DOHH2 (cell line): ENCODE data around the gene NET1.

Experiments used
- H3F3A ChIP-seq: fragments of 200-600 bp; sonication (generic), shearing (Covaris generic); 2 replicates; pipeline ENCODE4 v1.6.0; 2016; ENCODE audit warnings: antibody characterized with exemption, mild to moderate bottlenecking; ENCODE audit not compliant: control insufficient read depth, insufficient read depth
- H3K27ac ChIP-seq: fragments of 200-600 bp; sonication (generic); 2 replicates; pipeline ENCODE4 v1.5.1; 2014; ENCODE audit warnings: low read depth, mild to moderate bottlenecking, low read length, moderate library complexity
- H3K27me3 ChIP-seq: fragments of 200-600 bp; sonication (generic); 2 replicates; pipeline ENCODE4 v1.6.1; 2014; ENCODE audit warnings: mild to moderate bottlenecking, low read length, mixed read lengths; ENCODE audit not compliant: control insufficient read depth
- H3K36me3 ChIP-seq: fragments of 200-600 bp; sonication (generic); 2 replicates; pipeline ENCODE4 v1.6.1; 2014; ENCODE audit warnings: mild to moderate bottlenecking, low read length, moderate library complexity, mixed read lengths; ENCODE audit not compliant: control insufficient read depth
- H3K4me1 ChIP-seq: fragments of 200-600 bp; sonication (generic); 2 replicates; pipeline ENCODE4 v1.6.1; 2014; ENCODE audit warnings: mild to moderate bottlenecking, low read length, mixed read lengths; ENCODE audit not compliant: control insufficient read depth
- H3K4me2 ChIP-seq: fragments of 200-600 bp; sonication (generic); 2 replicates; pipeline ENCODE4 v1.6.0; 2014; ENCODE audit warnings: mild to moderate bottlenecking, low read length, moderate library complexity
- H3K4me3 ChIP-seq: fragments of 200-600 bp; sonication (generic); 2 replicates; pipeline ENCODE4 v1.5.1; 2014; ENCODE audit warnings: mild to moderate bottlenecking, low read length, mixed read lengths
- H3K79me2 ChIP-seq: fragments of 200-600 bp; sonication (generic); 2 replicates; pipeline ENCODE4 v1.6.1; 2014; ENCODE audit warnings: mild to moderate bottlenecking, low read length, mixed read lengths; ENCODE audit not compliant: control insufficient read depth
- H3K9me2 ChIP-seq: fragments of 200-600 bp; sonication (generic); replicated peaks from 2 replicates; pipeline ENCODE4 v1.6.1; 2014; ENCODE audit warnings: mild to moderate bottlenecking, low read length, mixed read lengths; ENCODE audit not compliant: control insufficient read depth
- H3K9me3 ChIP-seq: fragments of 200-600 bp; sonication (generic); 2 replicates; pipeline ENCODE4 v1.6.1; 2014; ENCODE audit warnings: antibody characterized with exemption, low read length, mixed read lengths; ENCODE audit not compliant: control insufficient read depth, insufficient read depth
- H4K20me1 ChIP-seq: fragments of 200-600 bp; sonication (generic); 2 replicates; pipeline ENCODE4 v1.6.0; 2014; ENCODE audit warnings: low read depth, mild to moderate bottlenecking, antibody characterized with exemption, low read length, moderate library complexity; ENCODE audit not compliant: control insufficient read depth, insufficient read depth
- CTCF ChIP-seq: fragments of 200-600 bp; sonication (generic); IDR thresholded peaks from one replicate; pipeline ENCODE4 v1.5.1; 2014; ENCODE audit warnings: antibody characterized with exemption, mild to moderate bottlenecking, low read depth, low read length; ENCODE audit not compliant: poor library complexity, severe bottlenecking
- EZH2phosphoT487 ChIP-seq: fragments of 200-600 bp; sonication (generic); IDR thresholded peaks from 2 replicates; pipeline ENCODE4 v1.6.1; 2017; ENCODE audit warnings: borderline replicate concordance, mild to moderate bottlenecking, antibody characterized with exemption, low read length, moderate library complexity, mixed read lengths

Gene NET1

GRCh38 chr10:5449227-5449626, 36.9 kb downstream of the NET1 start:
- no peaks in the 10 kb centered on the region for H3K9me3 ChIP-seq
- no peak overlapping the region for H3K4me2 ChIP-seq
- no peaks in the 10 kb centered on the region for H3K27me3 ChIP-seq
- H3F3A ChIP-seq: no peaks in the 10 kb centered on the region; the same call in 1 of the 2 replicates
- peaks cover 39% of the 10 kb centered on the region for H3K36me3 ChIP-seq
- TF ChIP-seq CTCF (no peak), EZH2phosphoT487 (no peak)
- H3K4me3 ChIP-seq: no peak overlapping the region
- H3K4me1 ChIP-seq: peaks cover 22% of the 10 kb centered on the region
- H3K79me2 ChIP-seq: peaks cover 45% of the 10 kb centered on the region
- 0 out of 2 replicates have a peak, but pooled peaks cover 3% of the 10 kb centered on the region for H4K20me1 ChIP-seq
- no peak overlapping the region for H3K27ac ChIP-seq
- H3K9me2 ChIP-seq: no peaks in the 10 kb centered on the region

- Histone ChIP-seq H3K4me1 (peaks cover 22% of the 10 kb centered on the region), H3K79me2 (peaks cover 45% of the 10 kb centered on the region), H3K27me3 (no peaks in the 10 kb centered on the region), H3K27ac (no peak overlapping the region), H4K20me1 (0 out of 2 replicates have a peak, but pooled peaks cover 3% of the 10 kb centered on the region), H3K9me3 (no peaks in the 10 kb centered on the region), H3K36me3 (peaks cover 41% of the 10 kb centered on the region), H3K4me3 (no peak overlapping the region), H3K9me2 (no peaks in the 10 kb centered on the region), H3K4me2 (no peak overlapping the region), H3F3A (no peaks in the 10 kb centered on the region; the same call in 1 of the 2 replicates)
- TF ChIP-seq EZH2phosphoT487: no peak
- no peak for TF ChIP-seq CTCF
Observed at GRCh38 chr10:5449823-5450222, 37.5 kb downstream of the NET1 start.

GRCh38 chr10:5450605-5451384, 38.4 kb downstream of the NET1 start:
- H3K4me1 ChIP-seq: peaks cover 22% of the 10 kb centered on the region
- H3K27me3 ChIP-seq: no peaks in the 10 kb centered on the region
- no peaks in the 10 kb centered on the region for H3K9me3 ChIP-seq
- H4K20me1 ChIP-seq: 0 out of 2 replicates have a peak, but pooled peaks cover 3% of the 10 kb centered on the region
- H3K9me2 ChIP-seq: no peaks in the 10 kb centered on the region
- H3K4me2 ChIP-seq: no peak overlapping the region
- peaks cover 51% of the 10 kb centered on the region for H3K36me3 ChIP-seq
- no peaks in the 10 kb centered on the region; the same call in 1 of the 2 replicates for H3F3A ChIP-seq
- no peak for TF ChIP-seq CTCF
- no peak for TF ChIP-seq EZH2phosphoT487
- peaks cover 45% of the 10 kb centered on the region for H3K79me2 ChIP-seq
- no peak overlapping the region for H3K27ac ChIP-seq
- H3K4me3 ChIP-seq: no peak overlapping the region
